Ureter (tissue), 1 donor: ENCODE data around the gene COTL1. TPM values are rescaled to one million over a fixed set of nuclear protein-coding genes. Genes with fewer than 3 reads are reported as not detected.
"Not testable (repeated sequence)": the region's sequence is repeated elsewhere in the genome, so short reads cannot be mapped to it uniquely, and the experiment has no call there.

Source experiments
- DNase-seq: peaks from one replicate; pipeline ENCODE4 v3.0.0-alpha.2; 2020; ENCODE audit warnings: low spot score
- total RNA-seq: library from RNA; stranded (reverse); gene quantifications from one replicate; pipeline ENCODE4 v1.2.4, GENCODE V29; 2023
- donor health status: DM: yes; HTN: yes; CAD: no.

The COTL1 gene
- total RNA-seq, 1 donor from 2014 or later, result 79.6 TPM

DNA sequence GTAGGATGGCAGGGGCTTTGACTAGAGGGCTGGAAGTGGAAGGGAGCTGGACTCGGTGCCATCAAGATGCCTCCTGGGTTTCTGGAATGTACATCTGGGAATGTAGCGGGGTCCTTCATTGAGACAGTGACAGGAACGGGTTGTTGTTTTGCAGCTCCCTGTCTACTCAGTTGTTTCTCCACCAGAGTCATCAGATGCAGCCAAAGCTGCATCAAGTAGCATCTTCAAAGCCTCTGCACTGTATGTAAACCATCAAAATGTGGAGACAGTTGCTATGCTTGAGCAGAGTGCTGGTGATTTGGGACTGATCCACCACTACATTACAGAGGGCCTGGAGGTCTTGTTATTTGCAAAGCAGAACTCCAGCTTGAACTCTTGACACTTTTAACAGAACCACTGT is 88.3 kb downstream of the COTL1 start:
- DNase-seq, result no peak

DNA sequence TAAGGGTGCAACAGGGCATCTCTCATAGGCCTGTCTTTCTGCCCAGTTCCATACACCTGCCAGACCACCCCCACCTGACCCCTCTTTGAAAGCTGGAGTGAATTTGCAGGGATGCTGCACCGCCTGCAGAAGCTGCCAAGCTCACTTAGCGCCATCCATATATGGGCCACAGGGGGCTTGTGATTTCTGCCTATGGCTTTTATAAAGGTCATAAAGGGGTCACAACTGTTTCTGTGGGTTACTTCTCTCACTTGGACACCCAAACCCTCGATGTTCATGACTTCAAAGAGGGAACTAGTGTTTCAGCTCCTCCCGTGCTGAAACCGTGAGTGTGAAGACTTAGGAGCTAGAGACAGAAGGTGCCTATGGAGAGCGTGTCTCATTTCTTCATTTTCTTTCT is 89.6 kb downstream of the COTL1 start:
- DNase-seq, result no peak

DNA sequence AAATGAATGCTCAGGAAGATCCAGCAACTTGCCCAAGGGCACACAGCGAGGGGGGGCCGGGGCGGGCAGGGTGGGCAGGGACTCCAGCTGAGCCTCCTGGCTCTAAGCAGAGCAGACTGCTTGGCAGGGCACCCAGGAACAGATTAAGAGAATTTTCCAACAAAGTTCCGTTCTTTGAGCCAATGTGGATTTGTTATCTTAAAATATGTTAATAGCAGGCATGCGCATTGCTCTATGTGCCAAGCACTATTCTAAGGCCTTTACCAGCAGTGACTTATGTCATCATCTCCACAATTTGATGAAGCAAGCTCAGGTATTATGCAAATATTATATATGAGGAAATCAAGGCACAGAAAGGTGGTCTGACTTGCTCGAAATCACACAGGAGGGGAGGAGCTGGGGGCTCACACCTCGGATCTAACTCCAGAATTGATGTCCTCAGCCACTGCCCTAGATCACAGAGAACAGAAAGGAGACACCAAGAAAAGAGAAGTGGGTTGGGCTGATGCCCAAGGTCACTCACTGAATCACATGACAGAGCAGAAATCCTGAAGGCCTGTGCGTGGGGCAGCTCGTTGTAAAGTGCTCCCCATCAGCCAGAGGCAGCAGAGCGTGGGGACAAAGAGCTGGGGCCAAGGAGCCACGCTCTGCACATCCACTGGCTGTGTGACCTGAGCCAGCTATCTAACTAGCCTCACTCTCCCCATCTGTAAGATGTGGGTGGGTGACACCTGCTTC is 90.2 kb downstream of the COTL1 start:
- DNase-seq, result no peak

DNA sequence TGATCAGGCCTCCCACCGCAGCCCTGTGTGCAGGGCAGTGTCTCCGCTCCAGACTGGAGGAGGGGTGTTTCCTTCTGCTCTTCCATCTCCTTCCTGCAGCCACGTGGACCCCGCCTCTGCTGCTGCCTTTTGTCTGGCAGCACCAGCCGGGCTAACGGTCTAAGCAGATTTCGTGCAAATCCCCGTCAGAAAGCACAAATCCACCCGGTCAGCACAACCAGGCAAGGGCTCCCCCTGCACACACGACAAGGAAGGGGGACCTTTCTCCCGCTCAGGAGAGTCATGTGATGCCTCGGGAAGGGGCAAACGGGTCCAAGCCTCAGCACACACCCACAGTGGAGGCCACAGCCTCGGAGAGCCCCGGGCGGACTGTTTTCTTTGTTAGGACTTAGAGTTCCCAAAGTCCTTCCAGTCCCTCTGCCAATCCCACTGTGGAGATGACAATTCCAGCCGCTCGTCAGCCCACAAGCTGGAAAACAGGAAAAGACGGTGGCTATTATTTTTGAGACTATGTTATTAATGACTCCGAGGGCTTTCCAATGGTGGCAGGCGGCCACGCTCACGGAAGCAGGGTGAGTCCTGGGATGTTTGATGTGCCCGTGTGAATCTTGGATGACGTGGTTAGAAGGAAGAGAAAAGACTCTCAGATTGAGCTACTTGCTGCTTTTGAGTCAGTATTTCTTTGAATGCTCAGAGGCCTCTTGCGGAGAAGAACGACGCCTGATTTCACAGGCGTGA is 90.9 kb downstream of the COTL1 start:
- DNase-seq, result no peak

DNA sequence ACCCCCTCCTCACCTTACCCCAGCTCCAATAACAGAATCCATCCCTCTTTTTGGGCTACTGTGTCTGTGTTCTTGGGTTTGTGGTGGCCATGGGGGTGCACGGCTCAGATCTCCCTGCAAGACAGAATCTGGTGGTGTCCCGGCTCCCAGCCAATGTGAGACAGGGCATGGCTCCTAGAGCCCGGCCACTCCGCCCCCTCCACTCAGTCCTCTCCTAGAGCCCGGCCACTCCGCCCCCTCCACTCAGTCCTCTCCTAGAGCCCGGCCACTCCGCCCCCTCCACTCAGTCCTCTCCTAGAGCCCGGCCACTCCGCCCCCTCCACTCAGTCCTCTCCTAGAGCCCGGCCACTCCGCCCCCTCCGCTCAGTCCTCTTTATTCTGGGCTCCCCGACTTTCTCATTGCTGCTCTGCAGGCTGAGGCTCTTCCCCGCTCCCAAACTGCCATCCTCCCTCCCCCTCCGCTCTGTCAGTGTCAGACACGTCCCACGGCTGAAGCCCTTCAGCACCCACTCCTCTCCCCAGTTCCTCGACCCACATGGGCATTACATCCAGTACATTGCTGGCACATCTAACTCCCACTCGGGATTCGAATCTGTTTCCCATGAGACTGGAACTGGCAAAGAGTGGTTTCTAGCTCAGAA is 92.8 kb downstream of the COTL1 start:
- not testable (repeated sequence) for DNase-seq

DNA sequence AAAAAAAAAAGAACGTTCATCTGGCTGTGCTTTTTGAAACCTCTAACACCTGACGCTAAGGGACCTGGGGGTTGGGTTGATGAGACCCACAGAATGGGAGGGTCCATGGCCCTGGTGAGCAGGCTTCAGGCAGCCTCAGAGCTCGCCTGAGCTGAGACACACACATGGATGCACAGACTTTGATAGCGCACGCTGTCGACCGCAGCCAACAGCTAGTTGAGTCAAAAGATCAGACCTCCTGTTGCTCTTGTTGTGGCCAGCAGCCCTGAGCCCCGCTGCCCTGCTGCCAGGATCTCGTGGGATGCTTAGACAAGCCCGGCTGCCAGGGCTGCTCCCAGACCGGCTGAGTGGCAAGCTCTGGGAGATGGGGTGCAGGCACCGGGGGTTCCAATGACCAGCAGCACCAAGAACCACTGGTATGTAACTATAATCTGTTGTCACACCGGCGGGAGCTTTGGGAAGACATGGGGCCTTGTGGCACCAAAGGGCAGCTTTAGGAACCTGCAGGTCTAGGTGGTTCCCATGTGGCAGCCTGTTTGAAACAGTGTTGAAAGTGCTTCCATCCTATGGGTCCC is 93.4 kb downstream of the COTL1 start:
- no peak for DNase-seq

DNA sequence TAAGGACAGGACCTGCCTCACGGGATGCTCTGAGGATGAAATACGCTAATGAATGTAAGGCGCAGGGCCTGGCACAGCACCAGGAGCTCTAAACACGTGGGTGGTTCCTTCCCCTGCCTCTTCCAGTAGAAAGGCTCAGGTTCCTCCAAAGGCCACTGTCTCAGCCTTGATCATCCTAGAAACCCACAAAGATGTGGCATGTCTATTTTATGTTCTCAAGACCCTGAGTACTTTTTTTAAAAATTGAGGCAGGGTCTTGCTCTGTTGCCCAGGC is 96.4 kb downstream of the COTL1 start:
- no peak for DNase-seq

DNA sequence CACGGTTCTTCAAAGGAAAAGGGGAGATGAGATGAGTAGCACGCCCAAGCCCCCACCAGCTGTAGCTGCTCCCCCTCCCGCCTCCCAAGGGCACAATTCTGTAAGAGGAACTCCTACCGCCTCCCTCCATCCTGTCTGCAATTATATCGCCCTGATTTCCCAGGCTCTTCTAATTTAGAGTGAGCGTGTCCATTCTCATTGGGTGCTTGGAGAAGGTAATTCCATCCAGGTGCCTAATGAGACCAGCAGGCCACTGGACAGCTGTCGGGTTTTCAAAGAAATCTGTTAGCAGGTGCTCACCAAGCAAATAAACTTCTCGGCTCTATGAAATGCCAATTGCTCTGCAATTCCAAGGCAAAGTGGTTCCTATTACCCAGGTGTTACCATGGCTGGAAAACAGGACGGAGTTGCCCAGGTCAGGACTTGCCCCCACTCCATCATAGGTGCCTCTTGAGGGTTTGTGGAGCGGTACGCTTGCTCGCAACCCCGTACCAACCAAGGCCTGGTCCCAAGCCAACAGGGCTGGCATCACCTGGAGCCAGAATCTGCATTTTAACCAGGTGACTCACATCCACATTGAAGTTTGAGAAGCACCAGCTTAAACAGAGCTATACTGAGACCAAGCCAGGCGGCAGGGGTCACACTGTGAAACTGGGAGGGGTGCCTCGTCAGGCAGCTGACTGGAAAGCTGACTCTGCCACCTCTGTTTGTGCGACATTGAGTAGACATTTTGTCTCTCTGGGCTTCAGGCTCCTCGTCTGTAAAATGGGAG is 97.0 kb downstream of the COTL1 start:
- DNase-seq, result no peak

DNA sequence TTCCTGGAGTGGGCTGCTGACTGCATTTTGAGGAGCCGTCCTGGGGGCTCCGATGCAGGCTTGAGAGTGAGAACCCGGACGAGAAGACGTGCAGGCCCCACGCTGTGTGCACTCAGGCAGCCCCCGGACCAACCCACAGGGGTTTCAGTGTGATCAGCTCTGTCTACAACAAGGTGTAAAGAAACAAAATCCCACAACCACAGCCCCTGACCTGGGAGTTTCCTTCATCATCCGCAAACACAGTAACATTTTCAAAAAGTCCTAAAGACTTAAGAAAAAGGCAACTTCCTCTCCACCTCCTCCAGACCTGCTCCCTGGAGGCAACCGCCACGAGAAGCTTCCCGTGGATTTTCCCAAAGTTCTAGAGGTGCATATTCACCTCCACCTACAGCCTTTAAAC is 98.0 kb downstream of the COTL1 start:
- no peak for DNase-seq

DNA sequence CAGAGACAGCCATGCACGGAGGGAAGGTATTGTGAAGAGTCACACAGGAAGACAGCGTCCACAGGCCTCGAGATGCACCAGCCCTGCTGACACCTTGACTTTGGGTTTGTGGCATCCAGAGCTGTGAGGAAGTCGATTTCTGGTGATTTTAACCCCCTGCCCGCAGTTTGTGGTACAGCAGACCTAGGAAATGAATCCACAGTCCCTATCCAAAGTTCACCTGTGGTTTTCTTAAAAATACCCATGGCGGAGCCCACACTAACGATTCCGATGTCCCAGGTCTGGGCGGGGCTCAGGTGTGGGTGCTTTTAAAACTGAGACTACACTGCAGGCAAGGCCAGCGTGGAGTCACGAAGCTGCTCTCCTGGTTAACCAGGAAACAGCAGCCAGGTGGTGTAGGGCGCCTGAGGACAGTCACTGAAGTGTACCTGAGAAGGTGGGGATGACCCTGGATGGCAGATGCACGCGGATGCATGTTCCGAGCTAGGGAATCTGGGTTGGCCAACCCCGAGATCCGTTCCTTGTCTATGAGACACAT is 99.0 kb downstream of the COTL1 start:
- no peak for DNase-seq

DNA sequence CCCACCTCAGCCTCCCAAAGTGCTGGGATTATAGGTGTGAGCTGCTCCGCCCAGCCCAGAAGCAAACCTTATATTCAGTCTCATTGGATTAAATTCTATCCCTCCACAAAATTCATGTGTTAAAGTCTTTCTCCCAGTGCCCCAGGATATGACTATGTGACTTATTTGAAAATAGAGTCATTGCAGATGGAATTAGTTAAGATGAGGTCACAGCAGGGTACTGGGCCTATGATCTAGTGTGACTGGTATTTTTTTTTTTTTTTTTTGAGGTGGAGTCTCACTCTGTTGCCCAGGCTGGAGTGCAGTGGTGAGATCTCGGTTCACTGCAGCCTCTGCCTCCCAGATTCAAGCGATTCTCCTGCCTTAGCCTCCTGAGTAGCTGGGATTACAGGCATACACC is 99.7 kb downstream of the COTL1 start:
- not testable (repeated sequence) for DNase-seq

DNA sequence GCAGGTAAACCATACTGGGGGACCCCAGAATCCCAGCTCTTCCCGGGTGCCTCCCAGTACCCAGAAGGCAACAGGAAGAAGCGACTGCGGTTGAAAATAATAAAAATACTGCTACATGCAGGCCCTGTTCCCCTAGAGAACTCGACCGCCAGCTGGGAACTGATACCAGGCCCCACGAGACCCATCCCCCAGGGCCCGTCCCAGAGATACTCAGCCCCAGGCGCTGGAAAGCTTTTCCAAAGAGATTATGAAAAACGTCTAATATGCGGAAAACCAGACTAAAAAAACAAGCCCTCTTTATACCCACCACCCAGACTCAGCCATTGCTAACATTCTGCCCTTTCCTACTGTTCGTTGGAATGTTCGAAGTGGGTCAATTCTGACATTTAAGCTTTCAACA is 100.5 kb downstream of the COTL1 start:
- DNase-seq, result no peak

Other genes starting within 250 kb of the COTL1 start
- 33.2 TPM for gene ATP2C2, start 249.5 kb downstream of the COTL1 start, total RNA-seq
- 53.9 TPM for gene MEAK7, start 113.4 kb downstream of the COTL1 start, total RNA-seq
- 55.9 TPM for gene KLHL36, start 30.4 kb upstream of the COTL1 start, total RNA-seq
- gene USP10, start 81.9 kb upstream of the COTL1 start, total RNA-seq, result 103 TPM
- 192 TPM for gene CRISPLD2, start 201.9 kb upstream of the COTL1 start, total RNA-seq